Endothelial cell of umbilical vein (primary cell): Measurements from ENCODE around the gene JARID2. TPM values are rescaled to one million over a fixed set of nuclear protein-coding genes. Genes with fewer than 3 reads are reported as not detected.

Source experiments
- BruUV-seq: library from RNA; stranded (reverse); fragments of 400-500 nt; replicated peaks from 2 replicates; lab custom pipeline; 2021; lab: Mats Ljungman, UMichigan
- CTCF ChIA-PET: fragments of 300-600, 350-600 bp; sonication (Branson Sonifier 250); formaldehyde crosslinking; loops from one replicate; lab custom pipeline; 2021; ENCODE audit warnings: antibody characterized with exemption, inconsistent platforms; lab: Charles Lee
- POLR2A ChIA-PET: fragments of 300-600, 350-600 bp; sonication (Branson Sonifier 250); formaldehyde crosslinking; loops from one replicate; lab custom pipeline; 2021; ENCODE audit warnings: antibody characterized with exemption, inconsistent platforms; lab: Charles Lee
- DNase-seq: peaks from one replicate; pipeline ENCODE4 v3.0.0-alpha.2; 2011; ENCODE audit warnings: low read depth, low spot score
- FAIRE-seq: peaks from 2 replicates; lab custom pipeline; 2011; peaks lifted over from hg19 to GRCh38; lab: Jason Lieb, UNC
- H2AFZ ChIP-seq: 2 replicates; pipeline ENCODE4 v1.6.0; 2012; ENCODE audit warnings: low read depth, low read length, control low read depth, inconsistent platforms
- H3K27ac ChIP-seq: 2 replicates; pipeline ENCODE4 v1.5.1; 2011; ENCODE audit warnings: low read depth, mild to moderate bottlenecking, control low read depth, low read length, moderate library complexity; ENCODE audit not compliant: insufficient read depth
- H3K27me3 ChIP-seq, 2 experiments: 2 replicates each; pipeline versions ENCODE4 v1.6.0 to v1.6.1; 2011; ENCODE audit warnings: low read length in 2 of 2, mixed read lengths in 1 of 2; ENCODE audit not compliant: control insufficient read depth in 2 of 2, insufficient read depth in 2 of 2
- H3K36me3 ChIP-seq, 2 experiments: 2 replicates in 1 of 2; 3 replicates in 1 of 2; pipeline ENCODE4 v1.5.1; 2011; ENCODE audit warnings: low read length in 2 of 2, mild to moderate bottlenecking in 1 of 2, moderate library complexity in 1 of 2; ENCODE audit not compliant: control insufficient read depth in 2 of 2, insufficient read depth in 2 of 2; ENCODE audit errors: extremely low read depth in 1 of 2
- H3K4me1 ChIP-seq: 3 replicates; pipeline ENCODE4 v1.5.1; 2011; ENCODE audit warnings: mild to moderate bottlenecking, low read length; ENCODE audit not compliant: control insufficient read depth, insufficient read depth; ENCODE audit errors: extremely low read depth
- H3K4me2 ChIP-seq: 2 replicates; pipeline ENCODE4 v1.6.1; 2011; ENCODE audit warnings: low read length, control low read depth, mixed read lengths; ENCODE audit not compliant: insufficient read depth
- H3K4me3 ChIP-seq, 3 experiments: fragments of 200-600 bp in 1 of 3; sonication (generic), shearing (Covaris generic) in 1 of 3; replicated peaks in 1 of 3; 2 replicates each; pipeline ENCODE4 v1.5.1; 2011 to 2016; ENCODE audit warnings: control low read depth in 3 of 3, low read length in 3 of 3, mild to moderate bottlenecking in 2 of 3, inconsistent platforms in 1 of 3, low read depth in 1 of 3, moderate library complexity in 1 of 3; ENCODE audit not compliant: insufficient read depth in 1 of 3
- H3K79me2 ChIP-seq: 2 replicates; pipeline ENCODE4 v1.6.0; 2012; ENCODE audit warnings: low read length, inconsistent platforms; ENCODE audit not compliant: control insufficient read depth, insufficient read depth
- H3K9ac ChIP-seq: replicated peaks from 2 replicates; pipeline ENCODE3; 2011; ENCODE audit warnings: low read length, control low read depth; ENCODE audit not compliant: insufficient read depth; ENCODE audit errors: extremely low read depth
- H3K9me1 ChIP-seq: replicated peaks from 3 replicates; pipeline ENCODE4 v1.6.0; 2011; ENCODE audit warnings: mild to moderate bottlenecking, low read length; ENCODE audit not compliant: control insufficient read depth, insufficient read depth; ENCODE audit errors: extremely low read depth
- H3K9me3 ChIP-seq: replicated peaks from 2 replicates; pipeline ENCODE4 v1.5.1; 2012; ENCODE audit warnings: low read length, inconsistent platforms; ENCODE audit not compliant: control insufficient read depth, insufficient read depth
- H4K20me1 ChIP-seq: replicated peaks from 2 replicates; pipeline ENCODE3; 2011; ENCODE audit warnings: mild to moderate bottlenecking, low read length; ENCODE audit not compliant: control insufficient read depth, insufficient read depth; ENCODE audit errors: extremely low read depth
- CTCF ChIP-seq, 2 donors: IDR thresholded peaks; 1 replicate in 1 of 2; 2 replicates in 1 of 2; pipeline ENCODE4 v1.5.1; 2011; ENCODE audit warnings: low read length in 2 of 2, mild to moderate bottlenecking in 2 of 2, moderate library complexity in 2 of 2, control low read depth in 1 of 2, inconsistent platforms in 1 of 2, low read depth in 1 of 2; ENCODE audit not compliant: insufficient read depth in 1 of 2; ENCODE audit errors: extremely low read depth in 1 of 2
- JUN ChIP-seq: IDR thresholded peaks from 2 replicates; pipeline ENCODE4 v1.6.1; 2011; ENCODE audit warnings: borderline replicate concordance, low read depth; ENCODE audit not compliant: insufficient read length, insufficient read depth
- MAX ChIP-seq: IDR thresholded peaks from 2 replicates; pipeline ENCODE4 v1.6.1; 2011; ENCODE audit not compliant: insufficient read depth, insufficient read length
- MYC ChIP-seq: IDR thresholded peaks from one replicate; pipeline ENCODE4 v1.6.1; 2011; ENCODE audit warnings: mild to moderate bottlenecking, low read depth, low read length
- POLR2A ChIP-seq: IDR thresholded peaks from 2 replicates; pipeline ENCODE4 v1.6.1; 2012; ENCODE audit warnings: low read depth, mild to moderate bottlenecking, control low read depth, low read length
- POLR2AphosphoS5 ChIP-seq: IDR thresholded peaks from 2 replicates; pipeline ENCODE4 v1.6.1; 2012; ENCODE audit warnings: low read depth, mild to moderate bottlenecking, control low read depth, low read length, moderate library complexity; ENCODE audit not compliant: insufficient read depth
- dilution Hi-C: fragments of 300-500 bp; cut with MboI; formaldehyde crosslinking; loops from one replicate; pipeline ENCODE4 v1.15.0; 2019; ENCODE audit warnings: low sequenced_read_pairs; ENCODE audit not compliant: extremely low pct_ligation_motif_present
- intact Hi-C: fragments of 100-400 bp; cut with micrococcal nuclease; formaldehyde crosslinking; loops from one replicate; pipeline ENCODE4 v1.10.0; 2022
- polyA plus RNA-seq, 4 experiments: library from polyadenylated mRNA; depleted of rRNA in 3 of 4; stranded (reverse) in 3 of 4; unstranded in 1 of 4; fragments of >200 nt; gene quantifications; 2 replicates each; pipeline versions ENCODE4 v1.2.1 to v1.2.3, GENCODE V29; 2011 to 2012; ENCODE audit warnings: missing spikeins in 1 of 4
- total RNA-seq: library from RNA; stranded (reverse); gene quantifications from 2 replicates; pipeline ENCODE4 v1.2.3, GENCODE V29; 2021

Gene JARID2
- total and polyA plus RNA-seq, 2 donors (not counting 3 experiments of a cell fraction or from before 2014, with no cell fraction given): 2.9 to 10.6 TPM

DNA sequence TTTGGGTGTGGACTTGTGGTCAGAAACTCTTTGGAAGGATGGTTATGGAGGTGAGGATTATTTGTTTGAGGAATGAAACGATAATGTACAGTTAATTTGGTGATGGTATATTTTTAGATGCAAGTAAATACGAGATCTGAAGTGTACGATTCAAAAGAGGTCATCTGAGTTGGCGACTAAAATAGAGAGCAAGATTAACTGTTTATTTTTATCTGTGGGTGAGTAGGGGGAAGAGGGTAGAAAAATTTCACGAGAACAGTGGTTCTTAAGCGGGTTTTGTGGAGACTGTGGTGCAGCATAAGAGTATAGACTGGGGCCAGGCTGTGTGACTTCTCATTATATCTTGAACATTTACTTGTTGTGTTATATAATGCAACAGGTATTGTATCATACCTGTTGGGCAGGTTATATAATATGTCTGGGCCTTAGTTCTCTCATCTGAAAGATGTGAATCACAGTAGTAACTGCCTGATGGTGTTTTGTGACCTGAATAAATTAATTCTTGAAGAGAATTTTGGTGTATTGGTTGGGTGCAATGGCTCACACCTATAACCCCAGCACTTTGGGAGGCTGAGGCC lies 171.2 kb downstream of the JARID2 start:
- FAIRE-seq (no peak), DNase-seq (no peak)
- Histone ChIP-seq H3K4me1 (no peaks in the 10 kb centered on the region), H3K36me3 (no peaks in the 10 kb centered on the region), H2AFZ (no peak overlapping the region), H3K9ac (no peak overlapping the region), H3K9me3 (no peaks in the 10 kb centered on the region), H3K27me3 (no peaks in the 10 kb centered on the region), H3K4me2 (no peak overlapping the region), H3K27ac (no peak overlapping the region), H4K20me1 (no peaks in the 10 kb centered on the region), H3K4me3 (no peak overlapping the region), H3K9me1 (no peaks in the 10 kb centered on the region), H3K79me2 (no peaks in the 10 kb centered on the region)
- dilution Hi-C loops (no loop called here), intact Hi-C loops (no loop called here)
- BruUV-seq: no TSS peak
- TF ChIP-seq JUN (no peak), CTCF (IDR thresholded peaks at IDR 0.05; ENCODE audit: extremely low read depth in 1 of 2, insufficient read depth in 1 of 2, low read depth in 1 of 2, low read length in 2 of 2) (no peak), POLR2AphosphoS5 (no peak), MYC (no peak), MAX (no peak), POLR2A (no peak)
- ChIA-PET POLR2A (no interaction called here), CTCF (no interaction called here)
